HepG2 (cell line): Measurements from ENCODE around the gene CT55. TPM values are rescaled to one million over a fixed set of nuclear protein-coding genes. Genes with fewer than 3 reads are reported as not detected.
A peak's percentile ranks its signal among the peaks of the same experiment; 100 is the strongest.

Source experiments
- ATAC-seq: fragments of 200-7000 bp; cut with Tn5 transposase; 3 replicates; pipeline ENCODE4 v1.9.1; 2020; ENCODE audit warnings: mild to moderate bottlenecking, moderate library complexity
- Bru-seq: library from RNA; stranded (reverse); fragments of 400-500 nt; gene quantifications from one replicate; lab custom pipeline; 2021; lab: Mats Ljungman, UMichigan
- BruChase-seq, 2 experiments: library from RNA; stranded (reverse); fragments of 400-500 nt; gene quantifications; one replicate each; lab custom pipeline; 2021; lab: Mats Ljungman, UMichigan
- BruUV-seq: library from RNA; stranded (reverse); fragments of 400-500 nt; replicated peaks from 2 replicates; lab custom pipeline; 2021; lab: Mats Ljungman, UMichigan
- CTCF ChIA-PET: fragments of 300-600 bp; formaldehyde crosslinking; extraction: SDS; loops from one replicate; lab custom pipeline; 2021; ENCODE audit warnings: low total read pairs, inconsistent platforms, low intra/inter-chr PET ratio; lab: Yijun Ruan, JAX
- POLR2A ChIA-PET: fragments of 350-600 bp; sonication (Branson Sonifier 250); formaldehyde crosslinking; loops from one replicate; lab custom pipeline; 2020; ENCODE audit warnings: antibody characterized with exemption, inconsistent platforms; lab: Yijun Ruan, JAX
- DNase-seq: peaks from one replicate; pipeline ENCODE4 v3.0.0-alpha.2; 2015; ENCODE audit warnings: low spot score
- FAIRE-seq: peaks from 3 replicates; lab custom pipeline; 2011; peaks lifted over from hg19 to GRCh38; lab: Jason Lieb, UNC
- H2AFZ ChIP-seq: one replicate; pipeline ENCODE4 v1.6.1; 2011; ENCODE audit warnings: low read length, inconsistent platforms
- H3K27ac ChIP-seq: fragments of 300-600 bp; 3 replicates; pipeline ENCODE4 v1.8.0; 2011; ENCODE audit warnings: mixed run types, mild to moderate bottlenecking, mixed read lengths, low read length, inconsistent platforms; ENCODE audit not compliant: insufficient read depth; ENCODE audit errors: extremely low read length
- H3K27me3 ChIP-seq, 2 experiments: fragments of 200-600 bp in 1 of 2; 2 replicates in 1 of 2; 3 replicates in 1 of 2; pipeline versions ENCODE4 v1.6.0 to v1.8.0; 2011; ENCODE audit warnings: low read length in 2 of 2, mild to moderate bottlenecking in 2 of 2, moderate library complexity in 2 of 2, inconsistent platforms in 1 of 2; ENCODE audit not compliant: insufficient read depth in 2 of 2, control insufficient read depth in 1 of 2
- H3K36me3 ChIP-seq, 2 experiments: fragments of 200-600 bp in 1 of 2; replicated peaks in 1 of 2; 2 replicates in 1 of 2; 3 replicates in 1 of 2; pipeline versions ENCODE4 v1.5.1 to v1.8.0; 2011; ENCODE audit warnings: low read length in 2 of 2, inconsistent platforms in 1 of 2; ENCODE audit not compliant: insufficient read depth in 2 of 2, control insufficient read depth in 1 of 2
- H3K4me1 ChIP-seq: 2 replicates; pipeline ENCODE4 v1.5.1; 2012; ENCODE audit warnings: low read length, inconsistent platforms; ENCODE audit not compliant: insufficient read depth
- H3K4me2 ChIP-seq: 2 replicates; pipeline ENCODE4 v1.6.0; 2011; ENCODE audit warnings: low read depth, low read length, inconsistent platforms
- H3K4me3 ChIP-seq, 3 experiments: fragments of 200-600 bp in 1 of 3; sonication (generic), shearing (Covaris generic) in 1 of 3; replicated peaks in 1 of 3; 2 replicates each; pipeline ENCODE4 v1.5.1; 2011 to 2016; ENCODE audit warnings: low read length in 3 of 3, inconsistent platforms in 2 of 3, low read depth in 2 of 3, mild to moderate bottlenecking in 2 of 3, control low read depth in 1 of 3, mixed read lengths in 1 of 3; ENCODE audit not compliant: insufficient read depth in 1 of 3
- H3K79me2 ChIP-seq: one replicate; pipeline ENCODE4 v1.6.1; 2011; ENCODE audit warnings: low read length, inconsistent platforms; ENCODE audit not compliant: insufficient read depth
- H3K9ac ChIP-seq: 2 replicates; pipeline ENCODE4 v1.6.0; 2011; ENCODE audit warnings: mild to moderate bottlenecking, low read depth, low read length, inconsistent platforms; ENCODE audit not compliant: insufficient read depth
- H3K9me3 ChIP-seq: 2 replicates; pipeline ENCODE4 v1.5.1; 2012; ENCODE audit warnings: mild to moderate bottlenecking, low read length
- H4K20me1 ChIP-seq: 2 replicates; pipeline ENCODE4 v1.6.0; 2011; ENCODE audit warnings: inconsistent platforms, mild to moderate bottlenecking, low read length, moderate library complexity; ENCODE audit not compliant: insufficient read depth
- HOXA3 ChIP-seq: sonication (generic); formaldehyde crosslinking; IDR thresholded peaks from 2 replicates; pipeline ENCODE4 v1.5.0; 2020; ENCODE audit warnings: missing genetic modification reagents
- MEIS1 ChIP-seq: sonication (generic); formaldehyde crosslinking; IDR thresholded peaks from 2 replicates; pipeline ENCODE4 v1.9.0; 2021; ENCODE audit warnings: mild to moderate bottlenecking, missing genetic modification reagents, moderate library complexity, borderline replicate concordance
- NAIF1 ChIP-seq: sonication (generic); formaldehyde crosslinking; IDR thresholded peaks from 2 replicates; pipeline ENCODE4 v1.5.0; 2020; ENCODE audit warnings: mild to moderate bottlenecking, missing genetic modification reagents, borderline replicate concordance
- NBN ChIP-seq: fragments of 450-650 bp; conservative IDR thresholded peaks from 2 replicates; pipeline ENCODE4 v1.6.1; 2017
- RBM22 ChIP-seq: fragments of 200-400 bp; formaldehyde crosslinking; optimal IDR thresholded peaks from 2 replicates; pipeline ENCODE3; 2017; ENCODE audit warnings: mild to moderate bottlenecking, low read length, moderate library complexity
- SP4 ChIP-seq: sonication (generic); formaldehyde crosslinking; IDR thresholded peaks from 2 replicates; pipeline ENCODE4 v1.8.1; 2023; ENCODE audit warnings: mild to moderate bottlenecking, missing genetic modification reagents
- TFDP2 ChIP-seq: sonication (generic); formaldehyde crosslinking; IDR thresholded peaks from 2 replicates; pipeline ENCODE4 v1.4.0; 2020; ENCODE audit warnings: missing genetic modification reagents
- TP53 ChIP-seq: sonication (generic); formaldehyde crosslinking; conservative IDR thresholded peaks from 2 replicates; pipeline ENCODE4 v1.4.0; 2020; ENCODE audit warnings: missing genetic modification reagents
- ZNF549 ChIP-seq: sonication (generic); formaldehyde crosslinking; IDR thresholded peaks from 2 replicates; pipeline ENCODE4 v1.5.0; 2020; ENCODE audit warnings: missing genetic modification reagents
- ZNF564 ChIP-seq: sonication (generic); formaldehyde crosslinking; IDR thresholded peaks from 2 replicates; pipeline ENCODE4 v1.8.1; 2023; ENCODE audit warnings: mild to moderate bottlenecking, missing genetic modification reagents
- ZNF781 ChIP-seq: sonication (generic); formaldehyde crosslinking; IDR thresholded peaks from 2 replicates; pipeline ENCODE4 v1.5.1; 2020; ENCODE audit warnings: borderline replicate concordance, mild to moderate bottlenecking, missing genetic modification reagents; ENCODE audit errors: not compliant biosample characterization
- WGBS: methylation state at CpG from one replicate; pipeline ENCODE4 v1.1.6; 2017; ENCODE audit warnings: low lambda C conversion rate; 5-methylcytosine and 5-hydroxymethylcytosine counted together
- in situ Hi-C: cut with HindIII; loops from 2 replicates; pipeline ENCODE4 v1.10.0; 2017; ENCODE audit warnings: low pct_unique_long_range_greater_than_20kb; ENCODE audit not compliant: extremely low pct_ligation_motif_present
- intact Hi-C: fragments of 100-400 bp; cut with micrococcal nuclease; formaldehyde crosslinking; loops from one replicate; pipeline ENCODE4 v1.10.0; 2022; ENCODE audit not compliant: unreplicated experiment
- long read RNA-seq, 2 experiments: library from RNA in 1 of 2; library from polyadenylated mRNA in 1 of 2; stranded (forward) in 1 of 2; unstranded in 1 of 2; transcript quantifications; one replicate each; pipeline ENCODE4 v2.0.0, GENCODE V29; 2019 to 2022
- polyA minus RNA-seq, 3 experiments: library from RNA; depleted of rRNA, polyadenylated mRNA; stranded (reverse); fragments of >200 nt; gene quantifications; 2 replicates each; pipeline ENCODE4 v1.2.3, GENCODE V29; 2011; ENCODE audit warnings: low replicate concordance in 1 of 3
- polyA plus RNA-seq, 8 experiments: library from polyadenylated mRNA; depleted of rRNA in 3 of 8; stranded (reverse) in 7 of 8; unstranded in 1 of 8; fragments of >200 nt; fragmentation: Illumina TruSeq in 4 of 8; extraction: Trizol in 4 of 8; gene quantifications; 2 replicates each; pipeline versions ENCODE4 v1.2.1 to v1.2.3, GENCODE V29; 2011 to 2016; ENCODE audit warnings: low read depth in 4 of 8, missing spikeins in 1 of 8, mixed read lengths in 1 of 8; ENCODE audit not compliant: insufficient read depth in 1 of 8
- total RNA-seq, 5 experiments: library from RNA; depleted of rRNA; stranded (reverse); fragments of >200 nt; fragmentation: Illumina TruSeq; extraction: Trizol; gene quantifications; 2 replicates each; pipeline ENCODE4 v1.2.3, GENCODE V29; 2016; ENCODE audit warnings: low read depth in 1 of 5
- TF ChIP-seq, protein P1 (sequence below): sonication (generic); formaldehyde crosslinking; IDR thresholded peaks from 2 replicates; pipeline ENCODE4 v1.4.0; 2020; ENCODE audit warnings: missing genetic modification reagents, borderline replicate concordance

CT55 gene, protein sequence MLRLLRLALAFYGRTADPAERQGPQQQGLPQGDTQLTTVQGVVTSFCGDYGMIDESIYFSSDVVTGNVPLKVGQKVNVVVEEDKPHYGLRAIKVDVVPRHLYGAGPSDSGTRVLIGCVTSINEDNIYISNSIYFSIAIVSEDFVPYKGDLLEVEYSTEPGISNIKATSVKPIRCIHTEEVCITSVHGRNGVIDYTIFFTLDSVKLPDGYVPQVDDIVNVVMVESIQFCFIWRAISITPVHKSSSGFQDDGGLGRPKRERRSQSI
- 0.15 TPM in 1 of 2 replicates, not detected in the other for total RNA-seq (2016; rRNA removed; fragmentation: Illumina TruSeq; extraction: Trizol)
- not detected in 2 replicates for total RNA-seq (2016; cell fraction: cytosol; rRNA removed; fragmentation: Illumina TruSeq; extraction: Trizol; ENCODE audit: low read depth)
- 0.15 TPM in 1 of 2 replicates, not detected in the other for total RNA-seq (2016; cell fraction: insoluble cytoplasmic fraction; rRNA removed; fragmentation: Illumina TruSeq; extraction: Trizol)
- not detected in 2 replicates for total RNA-seq (2016; cell fraction: membrane; rRNA removed; fragmentation: Illumina TruSeq; extraction: Trizol)
- total RNA-seq (2016; cell fraction: nucleus; rRNA removed; fragmentation: Illumina TruSeq; extraction: Trizol): 0.22 TPM in 1 of 2 replicates, not detected in the other
- 0.08 TPM in 1 of 2 replicates, not detected in the other for polyA plus RNA-seq (2011; rRNA removed)
- not detected in 2 replicates for polyA plus RNA-seq (2011; cell fraction: cytosol; rRNA removed)
- polyA plus RNA-seq (2011; cell fraction: nucleus; rRNA removed): 0.08 and 0.19 TPM in 2 replicates
- polyA plus RNA-seq (2012): not detected in 2 replicates
- polyA plus RNA-seq (2016; cell fraction: cytosol; fragmentation: Illumina TruSeq; extraction: Trizol; ENCODE audit: low read depth): 0.11 TPM in 1 of 2 replicates, not detected in the other
- polyA plus RNA-seq (2016; cell fraction: insoluble cytoplasmic fraction; fragmentation: Illumina TruSeq; extraction: Trizol; ENCODE audit: low read depth): not detected in 2 replicates
- not detected in 2 replicates for polyA plus RNA-seq (2016; cell fraction: membrane; fragmentation: Illumina TruSeq; extraction: Trizol; ENCODE audit: low read depth)
- polyA plus RNA-seq (2016; cell fraction: nucleus; fragmentation: Illumina TruSeq; extraction: Trizol; ENCODE audit: insufficient read depth, low read depth): not detected in 2 replicates
- polyA minus RNA-seq (2011; rRNA and poly(A)+ RNA removed; ENCODE audit: low replicate concordance): 0.14 and 0.20 TPM in 2 replicates
- polyA minus RNA-seq (2011; cell fraction: cytosol; rRNA and poly(A)+ RNA removed): not detected in 2 replicates
- polyA minus RNA-seq (2011; cell fraction: nucleus; rRNA and poly(A)+ RNA removed): not detected in 2 replicates
- Bru-seq, nascent RNA: percentile 6 among the genes with signal in this experiment
- percentile 11 among the genes with signal in this experiment for BruChase-seq, experiment 1, labeled RNA remaining after a 6-hour chase
- percentile 19 among the genes with signal in this experiment for BruChase-seq, experiment 2, labeled RNA remaining after a 2-hour chase
- long read RNA-seq, experiment 1: 0 reads
- long read RNA-seq, experiment 2: 0 reads

GRCh38 chrX:135170877-135171519 lies at the start of gene CT55:
TSS of gene CT55 (minus strand) at chrX:135171398. CDS start at chrX:135171171, 227 bp downstream.
- intact Hi-C loops: no loop called here
- Histone ChIP-seq H3K36me3 (no peaks in the 10 kb centered on the region), H3K9me3 (no peaks in the 10 kb centered on the region), H3K4me3 (no peak within 1 kb of the TSS), H4K20me1 (no peaks in the 10 kb centered on the region), H3K4me1 (no peaks in the 10 kb centered on the region), H3K4me2 (no peak within 1 kb of the TSS), H3K79me2 (no peaks in the 10 kb centered on the region), H3K27me3 (0 out of 5 replicates have a peak, but pooled peaks cover 0 to 3% of the 10 kb centered on the region in 2 experiments), H2AFZ (no peak within 1 kb of the TSS), H3K27ac (no peak within 1 kb of the TSS), H3K9ac (no peak within 1 kb of the TSS)
- no TSS peak for BruUV-seq
- TF ChIP-seq SP4 (no peak), ZNF564 (CRISPR knock-in tag) (no peak), TFDP2 (CRISPR knock-in tag) (no peak), TP53 (CRISPR knock-in tag) (no peak), RBM22 (no peak), NAIF1 (CRISPR knock-in tag) (no peak), HOXA3 (CRISPR knock-in tag) (no peak), NBN (no peak), ZNF549 (CRISPR knock-in tag) (no peak), ZNF781 (no peak), MEIS1 (CRISPR knock-in tag) (no peak)
- TF ChIP-seq, protein P1, sequence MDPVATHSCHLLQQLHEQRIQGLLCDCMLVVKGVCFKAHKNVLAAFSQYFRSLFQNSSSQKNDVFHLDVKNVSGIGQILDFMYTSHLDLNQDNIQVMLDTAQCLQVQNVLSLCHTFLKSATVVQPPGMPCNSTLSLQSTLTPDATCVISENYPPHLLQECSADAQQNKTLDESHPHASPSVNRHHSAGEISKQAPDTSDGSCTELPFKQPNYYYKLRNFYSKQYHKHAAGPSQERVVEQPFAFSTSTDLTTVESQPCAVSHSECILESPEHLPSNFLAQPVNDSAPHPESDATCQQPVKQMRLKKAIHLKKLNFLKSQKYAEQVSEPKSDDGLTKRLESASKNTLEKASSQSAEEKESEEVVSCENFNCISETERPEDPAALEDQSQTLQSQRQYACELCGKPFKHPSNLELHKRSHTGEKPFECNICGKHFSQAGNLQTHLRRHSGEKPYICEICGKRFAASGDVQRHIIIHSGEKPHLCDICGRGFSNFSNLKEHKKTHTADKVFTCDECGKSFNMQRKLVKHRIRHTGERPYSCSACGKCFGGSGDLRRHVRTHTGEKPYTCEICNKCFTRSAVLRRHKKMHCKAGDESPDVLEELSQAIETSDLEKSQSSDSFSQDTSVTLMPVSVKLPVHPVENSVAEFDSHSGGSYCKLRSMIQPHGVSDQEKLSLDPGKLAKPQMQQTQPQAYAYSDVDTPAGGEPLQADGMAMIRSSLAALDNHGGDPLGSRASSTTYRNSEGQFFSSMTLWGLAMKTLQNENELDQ (CRISPR knock-in tag): no peak
- FAIRE-seq (no peak), DNase-seq (no peak), ATAC-seq (no peak)
- in situ Hi-C loops: no loop called here
- ChIA-PET CTCF (no interaction called here), POLR2A (no interaction called here)
- 100% methylated on average over 1 of the region's 27 CpGs for WGBS
